ENCODE data around the gene ACAP1.

Gene ACAP1

DNA sequence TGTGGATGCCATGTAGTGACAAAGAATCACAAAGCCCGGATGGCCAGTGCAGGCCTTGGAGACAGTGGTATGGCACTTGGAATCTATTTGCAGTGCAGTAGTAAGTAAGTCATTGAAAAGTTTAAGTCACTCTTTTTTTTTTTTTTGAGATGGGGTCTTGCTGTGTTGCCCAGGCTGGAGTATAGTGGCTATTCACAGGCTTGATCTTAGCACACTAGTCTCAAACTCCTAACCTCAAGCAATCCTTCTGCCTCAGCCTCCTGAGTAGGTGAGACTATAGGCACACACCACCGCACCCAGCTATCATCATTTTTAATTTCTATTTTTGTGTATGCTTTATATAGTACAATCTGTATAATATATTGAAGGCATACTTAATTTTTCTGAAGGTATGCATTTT lies 62.3 kb downstream of the ACAP1 start:
- TF ChIP-seq, protein P1, sequence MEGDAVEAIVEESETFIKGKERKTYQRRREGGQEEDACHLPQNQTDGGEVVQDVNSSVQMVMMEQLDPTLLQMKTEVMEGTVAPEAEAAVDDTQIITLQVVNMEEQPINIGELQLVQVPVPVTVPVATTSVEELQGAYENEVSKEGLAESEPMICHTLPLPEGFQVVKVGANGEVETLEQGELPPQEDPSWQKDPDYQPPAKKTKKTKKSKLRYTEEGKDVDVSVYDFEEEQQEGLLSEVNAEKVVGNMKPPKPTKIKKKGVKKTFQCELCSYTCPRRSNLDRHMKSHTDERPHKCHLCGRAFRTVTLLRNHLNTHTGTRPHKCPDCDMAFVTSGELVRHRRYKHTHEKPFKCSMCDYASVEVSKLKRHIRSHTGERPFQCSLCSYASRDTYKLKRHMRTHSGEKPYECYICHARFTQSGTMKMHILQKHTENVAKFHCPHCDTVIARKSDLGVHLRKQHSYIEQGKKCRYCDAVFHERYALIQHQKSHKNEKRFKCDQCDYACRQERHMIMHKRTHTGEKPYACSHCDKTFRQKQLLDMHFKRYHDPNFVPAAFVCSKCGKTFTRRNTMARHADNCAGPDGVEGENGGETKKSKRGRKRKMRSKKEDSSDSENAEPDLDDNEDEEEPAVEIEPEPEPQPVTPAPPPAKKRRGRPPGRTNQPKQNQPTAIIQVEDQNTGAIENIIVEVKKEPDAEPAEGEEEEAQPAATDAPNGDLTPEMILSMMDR (IDR thresholded peaks at IDR 0.05; ENCODE audit: insufficient read depth, low read length, poor library complexity, severe bottlenecking) = no peak
- H3K4me3 ChIP-seq (replicated peaks; ENCODE audit: low read depth, low read length) = no peak overlapping the region
- no peaks in the 10 kb centered on the region for H3K27me3 ChIP-seq (replicated peaks; ENCODE audit: control insufficient read depth, insufficient read depth, low read length)
- H3K36me3 ChIP-seq (ENCODE audit: control insufficient read depth, insufficient read depth, low read length) = no peaks in the 10 kb centered on the region
- DNase-seq (ENCODE audit: extremely low read depth, insufficient read length) = no peak

Data from GM06990 (cell line).